SK-N-SH (cell line): ENCODE data around the gene RTF2.

Source experiments
- ELF1 ChIP-seq: IDR thresholded peaks from 2 replicates; pipeline ENCODE4 v1.4.0; 2012
- EP300 ChIP-seq, 2 experiments: IDR thresholded peaks; 2 replicates each; pipeline versions ENCODE4 v1.4.0 to v1.6.1; 2012; ENCODE audit warnings: borderline replicate concordance in 1 of 2, low read depth in 1 of 2, low read length in 1 of 2
- EZH2phosphoT487 ChIP-seq: fragments of 200-600 bp; sonication (generic); IDR thresholded peaks from 2 replicates; pipeline ENCODE4 v1.6.1; 2017; ENCODE audit warnings: low read depth, mixed run types, mild to moderate bottlenecking, antibody characterized with exemption, moderate library complexity, borderline replicate concordance
- FOXJ3 ChIP-seq: sonication (generic); formaldehyde crosslinking; IDR thresholded peaks from 2 replicates; pipeline ENCODE4 v1.5.1; 2020; ENCODE audit warnings: mild to moderate bottlenecking, missing genetic modification reagents
- RAD21 ChIP-seq: IDR thresholded peaks from 2 replicates; pipeline ENCODE4 v1.6.1; 2012; ENCODE audit warnings: mild to moderate bottlenecking, low read length
- RCOR1 ChIP-seq: fragments of 150-350 bp; IDR thresholded peaks from 2 replicates; pipeline ENCODE4 v1.6.1; 2017; ENCODE audit warnings: antibody characterized with exemption, low read length
- TF ChIP-seq, protein P1 (sequence below): fragments of 200-600 bp; sonication (generic); IDR thresholded peaks from 2 replicates; pipeline ENCODE4 v1.6.1; 2017; ENCODE audit warnings: antibody characterized with exemption, mild to moderate bottlenecking, moderate library complexity

DNA sequence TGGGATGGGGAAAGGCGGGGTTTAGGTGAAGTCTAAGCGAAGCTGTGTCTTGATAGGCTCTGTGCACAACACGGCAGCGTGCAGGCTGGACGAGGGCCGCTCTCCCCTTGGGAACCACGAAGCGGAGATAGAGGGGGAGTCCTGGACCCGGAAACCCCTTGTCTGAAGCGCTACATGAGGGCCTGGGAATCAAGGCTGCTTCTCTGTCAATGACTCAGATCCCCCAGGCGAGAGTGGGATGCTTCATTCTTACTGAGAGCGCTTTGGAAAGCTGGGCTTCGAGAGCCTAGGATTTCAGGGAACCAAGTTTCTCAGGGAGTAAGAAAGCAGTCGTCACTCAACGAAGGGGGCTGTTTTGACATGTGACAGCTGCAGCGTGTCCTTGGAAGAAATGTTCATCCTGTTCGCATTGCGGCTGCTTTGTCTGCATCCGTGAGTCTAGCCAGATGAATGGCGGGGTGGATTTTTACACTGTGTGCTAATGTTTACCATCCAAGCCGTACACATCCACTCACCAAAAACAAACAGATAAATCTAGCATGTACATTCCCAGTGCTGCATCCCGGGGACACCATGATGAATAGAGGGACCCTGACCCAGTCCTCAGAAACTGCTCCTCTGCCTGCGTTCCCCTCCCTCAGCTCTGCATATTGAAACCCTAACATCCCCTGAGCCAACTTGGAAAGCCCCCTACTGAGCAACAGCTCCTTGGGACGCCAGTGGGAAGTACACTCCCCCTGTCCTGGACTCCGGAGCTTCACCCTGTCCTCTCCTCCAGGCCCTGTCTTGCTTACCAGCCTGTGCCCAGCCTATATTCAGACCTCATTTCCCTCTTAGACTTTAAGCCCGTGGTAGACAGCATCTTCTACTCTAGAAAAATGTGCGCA lies 24.5 kb upstream of the RTF2 start:
- TF ChIP-seq FOXJ3 (no peak), RAD21 (no peak), EP300 (IDR thresholded peaks at IDR 0.05; ENCODE audit: borderline replicate concordance in 1 of 2, low read depth in 1 of 2, low read length in 1 of 2) (no peak), ELF1 (no peak), RCOR1 (no peak), EZH2phosphoT487 (no peak)
- TF ChIP-seq, protein P1, sequence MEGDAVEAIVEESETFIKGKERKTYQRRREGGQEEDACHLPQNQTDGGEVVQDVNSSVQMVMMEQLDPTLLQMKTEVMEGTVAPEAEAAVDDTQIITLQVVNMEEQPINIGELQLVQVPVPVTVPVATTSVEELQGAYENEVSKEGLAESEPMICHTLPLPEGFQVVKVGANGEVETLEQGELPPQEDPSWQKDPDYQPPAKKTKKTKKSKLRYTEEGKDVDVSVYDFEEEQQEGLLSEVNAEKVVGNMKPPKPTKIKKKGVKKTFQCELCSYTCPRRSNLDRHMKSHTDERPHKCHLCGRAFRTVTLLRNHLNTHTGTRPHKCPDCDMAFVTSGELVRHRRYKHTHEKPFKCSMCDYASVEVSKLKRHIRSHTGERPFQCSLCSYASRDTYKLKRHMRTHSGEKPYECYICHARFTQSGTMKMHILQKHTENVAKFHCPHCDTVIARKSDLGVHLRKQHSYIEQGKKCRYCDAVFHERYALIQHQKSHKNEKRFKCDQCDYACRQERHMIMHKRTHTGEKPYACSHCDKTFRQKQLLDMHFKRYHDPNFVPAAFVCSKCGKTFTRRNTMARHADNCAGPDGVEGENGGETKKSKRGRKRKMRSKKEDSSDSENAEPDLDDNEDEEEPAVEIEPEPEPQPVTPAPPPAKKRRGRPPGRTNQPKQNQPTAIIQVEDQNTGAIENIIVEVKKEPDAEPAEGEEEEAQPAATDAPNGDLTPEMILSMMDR: no peak
